Keratinocyte (primary cell): ENCODE results near the gene OR10Z1. TPM values are rescaled to one million over a fixed set of nuclear protein-coding genes. Genes with fewer than 3 reads are reported as not detected.

Experiments
- DNase-seq: peaks from one replicate; pipeline ENCODE4 v3.0.0-alpha.2; 2011; ENCODE audit warnings: low read depth, missing footprints, low spot score
- FAIRE-seq: peaks from 2 replicates; lab custom pipeline; 2011; peaks lifted over from hg19 to GRCh38; lab: Jason Lieb, UNC
- H2AFZ ChIP-seq: 2 replicates; pipeline ENCODE4 v1.6.0; 2012; ENCODE audit warnings: low read length, control low read depth, inconsistent platforms; ENCODE audit not compliant: control insufficient read depth
- H3K27ac ChIP-seq: 2 replicates; pipeline ENCODE4 v1.5.1; 2011; ENCODE audit warnings: low read length; ENCODE audit not compliant: control insufficient read depth, insufficient read depth
- H3K27me3 ChIP-seq: 3 replicates; pipeline ENCODE4 v1.6.0; 2011; ENCODE audit warnings: low read length; ENCODE audit not compliant: control insufficient read depth, insufficient read depth; ENCODE audit errors: extremely low read depth
- H3K36me3 ChIP-seq, 2 experiments: 2 replicates in 1 of 2; 3 replicates in 1 of 2; pipeline ENCODE4 v1.5.1; 2011; ENCODE audit warnings: low read length in 2 of 2, mild to moderate bottlenecking in 1 of 2; ENCODE audit not compliant: control insufficient read depth in 2 of 2, insufficient read depth in 2 of 2; ENCODE audit errors: extremely low read depth in 1 of 2
- H3K4me1 ChIP-seq: 3 replicates; pipeline ENCODE4 v1.5.1; 2011; ENCODE audit warnings: low read length; ENCODE audit not compliant: control insufficient read depth, insufficient read depth; ENCODE audit errors: extremely low read depth
- H3K4me2 ChIP-seq: 3 replicates; pipeline ENCODE4 v1.6.0; 2011; ENCODE audit warnings: low read depth, low read length; ENCODE audit not compliant: control insufficient read depth, insufficient read depth; ENCODE audit errors: extremely low read depth
- H3K4me3 ChIP-seq, 3 experiments: fragments of 200-600 bp in 1 of 3; sonication (generic) in 1 of 3; 2 replicates in 2 of 3; 3 replicates in 1 of 3; pipeline ENCODE4 v1.5.1; 2011 to 2016; ENCODE audit warnings: low read length in 3 of 3, mild to moderate bottlenecking in 3 of 3, control low read depth in 2 of 3, inconsistent platforms in 1 of 3, low read depth in 1 of 3, mixed read lengths in 1 of 3, mixed run types in 1 of 3, moderate library complexity in 1 of 3; ENCODE audit not compliant: control insufficient read depth in 2 of 3, insufficient read depth in 2 of 3; ENCODE audit errors: extremely low read depth in 1 of 3
- H3K79me2 ChIP-seq: 2 replicates; pipeline ENCODE4 v1.6.0; 2012; ENCODE audit warnings: low read length; ENCODE audit not compliant: control insufficient read depth, insufficient read depth
- H3K9ac ChIP-seq: 3 replicates; pipeline ENCODE4 v1.6.0; 2011; ENCODE audit warnings: low read length; ENCODE audit not compliant: control insufficient read depth, insufficient read depth; ENCODE audit errors: extremely low read depth
- H3K9me1 ChIP-seq: 3 replicates; pipeline ENCODE4 v1.6.0; 2011; ENCODE audit warnings: low read length; ENCODE audit not compliant: control insufficient read depth, insufficient read depth; ENCODE audit errors: extremely low read depth
- H3K9me3 ChIP-seq: 2 replicates; pipeline ENCODE4 v1.5.1; 2012; ENCODE audit warnings: low read depth, low read length; ENCODE audit not compliant: control insufficient read depth
- H4K20me1 ChIP-seq: 3 replicates; pipeline ENCODE4 v1.6.0; 2011; ENCODE audit warnings: low read length; ENCODE audit not compliant: control insufficient read depth, insufficient read depth; ENCODE audit errors: extremely low read depth
- EZH2 ChIP-seq: IDR thresholded peaks from one replicate; pipeline ENCODE4 v1.6.1; 2012; ENCODE audit warnings: inconsistent platforms, mild to moderate bottlenecking, low read length, moderate library complexity
- dilution Hi-C: fragments of 300-500 bp; cut with MboI; formaldehyde crosslinking; loops from one replicate; pipeline ENCODE4 v1.7.0; 2020; ENCODE audit warnings: low sequenced_read_pairs; ENCODE audit not compliant: extremely low pct_ligation_motif_present
- polyA plus RNA-seq, 5 experiments: library from polyadenylated mRNA; depleted of rRNA in 3 of 5; stranded (reverse) in 3 of 5; stranded (forward) in 1 of 5; unstranded in 1 of 5; fragments of >200 nt; gene quantifications; 1 replicate in 1 of 5; 2 replicates in 3 of 5; 3 replicates in 1 of 5; pipeline versions ENCODE4 v1.2.1 to v1.2.3, GENCODE V29; 2011 to 2012; ENCODE audit warnings: missing spikeins in 2 of 5, low read depth in 1 of 5, low replicate concordance in 1 of 5
- TF ChIP-seq, protein P1 (sequence below), 3 experiments: IDR thresholded peaks in 1 of 3; conservative IDR thresholded peaks in 1 of 3; optimal IDR thresholded peaks in 1 of 3; 2 replicates in 2 of 3; 3 replicates in 1 of 3; pipeline versions ENCODE3 to v1.5.1; 2011; ENCODE audit warnings: low read length in 3 of 3, mild to moderate bottlenecking in 3 of 3, moderate library complexity in 2 of 3, control low read depth in 1 of 3, inconsistent platforms in 1 of 3; ENCODE audit not compliant: insufficient read depth in 2 of 3; ENCODE audit errors: extremely low read depth in 1 of 3

OR10Z1 gene
- polyA plus RNA-seq, 1 donor (not counting 4 experiments of a cell fraction or from before 2014, with no cell fraction given) = not detected

DNA sequence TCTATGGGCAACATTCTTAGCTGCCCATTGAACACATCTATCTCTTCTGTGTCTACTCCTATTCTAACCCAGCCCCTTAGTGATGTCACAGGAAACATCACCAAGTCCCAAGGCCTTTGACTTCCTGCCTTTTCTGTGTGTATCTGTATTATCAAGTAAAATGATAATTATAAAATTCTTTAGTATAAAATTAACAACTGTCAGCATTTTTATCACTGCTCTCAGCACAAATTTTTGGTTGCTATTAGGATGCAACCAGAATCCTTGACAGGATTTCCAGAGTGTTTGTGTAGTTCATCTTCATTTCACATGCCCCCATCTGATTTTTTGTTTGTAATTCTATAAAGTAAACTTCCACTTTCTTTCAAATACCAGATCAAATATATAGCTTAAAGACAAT, 33.8 kb downstream of the OR10Z1 start:
- H3K4me3 ChIP-seq = no peak overlapping the region
- dilution Hi-C loops = no loop called here
- no peak for FAIRE-seq
- H2AFZ ChIP-seq = no peak overlapping the region
- DNase-seq = no peak
- no peaks in the 10 kb centered on the region for H3K79me2 ChIP-seq
- H3K9me3 ChIP-seq = no peaks in the 10 kb centered on the region
- H3K9ac ChIP-seq = no peak overlapping the region
- H3K27me3 ChIP-seq = no peaks in the 10 kb centered on the region
- no peaks in the 10 kb centered on the region for H3K36me3 ChIP-seq
- no peak overlapping the region for H3K27ac ChIP-seq
- no peak overlapping the region for H3K4me2 ChIP-seq
- no peaks in the 10 kb centered on the region for H4K20me1 ChIP-seq
- H3K9me1 ChIP-seq = no peaks in the 10 kb centered on the region
- H3K4me1 ChIP-seq = no peaks in the 10 kb centered on the region
- TF ChIP-seq, protein P1, sequence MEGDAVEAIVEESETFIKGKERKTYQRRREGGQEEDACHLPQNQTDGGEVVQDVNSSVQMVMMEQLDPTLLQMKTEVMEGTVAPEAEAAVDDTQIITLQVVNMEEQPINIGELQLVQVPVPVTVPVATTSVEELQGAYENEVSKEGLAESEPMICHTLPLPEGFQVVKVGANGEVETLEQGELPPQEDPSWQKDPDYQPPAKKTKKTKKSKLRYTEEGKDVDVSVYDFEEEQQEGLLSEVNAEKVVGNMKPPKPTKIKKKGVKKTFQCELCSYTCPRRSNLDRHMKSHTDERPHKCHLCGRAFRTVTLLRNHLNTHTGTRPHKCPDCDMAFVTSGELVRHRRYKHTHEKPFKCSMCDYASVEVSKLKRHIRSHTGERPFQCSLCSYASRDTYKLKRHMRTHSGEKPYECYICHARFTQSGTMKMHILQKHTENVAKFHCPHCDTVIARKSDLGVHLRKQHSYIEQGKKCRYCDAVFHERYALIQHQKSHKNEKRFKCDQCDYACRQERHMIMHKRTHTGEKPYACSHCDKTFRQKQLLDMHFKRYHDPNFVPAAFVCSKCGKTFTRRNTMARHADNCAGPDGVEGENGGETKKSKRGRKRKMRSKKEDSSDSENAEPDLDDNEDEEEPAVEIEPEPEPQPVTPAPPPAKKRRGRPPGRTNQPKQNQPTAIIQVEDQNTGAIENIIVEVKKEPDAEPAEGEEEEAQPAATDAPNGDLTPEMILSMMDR (optimal IDR thresholded peaks at IDR 0.05 in 1 of 3, IDR thresholded peaks at IDR 0.05 in 1 of 3, conservative IDR thresholded peaks at IDR 0.05 in 1 of 3; ENCODE audit: extremely low read depth in 1 of 3, insufficient read depth in 2 of 3, low read length in 3 of 3) = no peak
- no peak for TF ChIP-seq EZH2

DNA sequence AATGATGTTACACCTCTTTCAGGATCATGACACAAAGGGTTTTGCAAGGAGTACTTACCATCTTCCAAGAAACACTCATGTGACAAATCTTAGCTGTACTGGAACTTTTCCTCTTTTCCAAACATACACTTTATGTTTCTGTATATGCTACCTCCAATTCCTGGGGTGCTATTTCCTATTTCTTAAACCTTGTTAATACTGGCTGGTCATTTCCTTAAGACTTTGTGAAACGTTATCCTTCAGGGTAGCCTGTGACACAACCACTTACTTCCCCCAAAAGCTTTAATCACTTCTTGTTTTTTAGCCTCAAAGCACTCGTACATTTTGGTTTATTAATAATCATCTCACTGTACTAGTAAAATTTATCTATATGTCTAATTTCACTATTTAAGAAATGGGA, 39.4 kb downstream of the OR10Z1 start:
- FAIRE-seq (no peak), DNase-seq (no peak)
- TF ChIP-seq EZH2 = no peak
- TF ChIP-seq, protein P1 (optimal IDR thresholded peaks at IDR 0.05 in 1 of 3, IDR thresholded peaks at IDR 0.05 in 1 of 3, conservative IDR thresholded peaks at IDR 0.05 in 1 of 3; ENCODE audit: extremely low read depth in 1 of 3, insufficient read depth in 2 of 3, low read length in 3 of 3) = no peak
- H3K27ac ChIP-seq = no peak overlapping the region
- H4K20me1 ChIP-seq = no peaks in the 10 kb centered on the region
- no peaks in the 10 kb centered on the region for H3K79me2 ChIP-seq
- no peak overlapping the region for H3K4me2 ChIP-seq
- no peaks in the 10 kb centered on the region for H3K4me1 ChIP-seq
- no peak overlapping the region for H2AFZ ChIP-seq
- H3K36me3 ChIP-seq = no peaks in the 10 kb centered on the region
- no peak overlapping the region for H3K9ac ChIP-seq
- H3K4me3 ChIP-seq = no peak overlapping the region
- H3K27me3 ChIP-seq = no peaks in the 10 kb centered on the region
- H3K9me3 ChIP-seq = no peaks in the 10 kb centered on the region
- dilution Hi-C loops = no loop called here
- no peaks in the 10 kb centered on the region for H3K9me1 ChIP-seq
